Measurements from ENCODE around the gene UBE2I.
"Not testable (repeated sequence)": the region's sequence is repeated elsewhere in the genome, so short reads cannot be mapped to it uniquely, and the experiment has no call there.

The UBE2I gene

DNA sequence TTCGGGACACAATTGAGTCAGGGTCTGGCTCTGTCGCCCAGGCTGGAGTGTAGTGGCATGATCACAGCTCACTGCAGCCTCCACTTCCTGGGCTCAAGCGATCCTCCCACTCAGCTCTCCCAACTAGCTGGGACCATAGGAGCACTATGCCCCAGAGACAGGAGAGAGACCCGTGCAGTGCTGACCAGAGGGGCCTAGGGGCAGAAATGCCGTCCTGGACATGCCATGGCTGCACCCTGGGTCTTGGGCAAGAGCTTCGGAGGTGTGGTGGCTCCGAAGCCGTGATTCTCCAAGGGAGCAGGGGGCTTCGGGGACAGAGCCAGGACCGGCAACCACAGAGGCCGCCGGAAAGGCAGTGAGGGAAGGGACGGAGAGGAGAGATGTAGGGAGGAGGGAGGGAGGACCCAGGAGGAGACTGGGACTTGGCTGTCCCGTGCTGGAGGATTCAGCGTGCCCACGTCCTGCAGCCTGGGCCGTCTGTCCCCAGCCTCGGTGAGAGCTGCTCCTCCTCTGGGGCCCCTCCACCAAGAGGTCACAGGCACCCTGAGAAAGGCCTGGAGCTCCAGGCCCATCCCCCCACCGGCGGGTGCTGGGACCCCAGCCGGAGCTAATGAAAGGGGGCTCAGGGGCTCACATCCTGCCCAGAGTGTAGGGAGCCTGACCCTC lies 31.7 kb upstream of the UBE2I start:
- no peak for DNase-seq (ENCODE audit: low spot score)

DNA sequence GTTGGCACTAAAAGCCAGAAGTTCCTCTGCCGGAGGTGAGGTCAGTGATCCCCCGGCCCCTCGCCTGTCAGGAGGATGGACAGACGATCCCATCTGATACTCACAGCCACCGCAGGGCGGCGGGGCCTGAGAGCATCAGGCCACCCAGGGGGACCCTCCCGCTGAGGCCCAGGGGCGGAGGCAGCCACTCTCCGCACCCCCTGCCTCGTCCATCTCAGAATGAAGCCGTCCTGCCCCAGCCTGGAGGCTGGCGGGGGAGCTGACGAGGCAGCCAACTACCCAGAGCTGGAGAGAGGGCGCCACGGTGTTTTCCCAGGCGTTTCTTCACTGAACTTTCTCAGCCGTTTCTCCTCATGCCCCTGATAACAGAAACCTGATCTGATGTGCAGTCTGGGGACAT lies 31.0 kb upstream of the UBE2I start:
- DNase-seq (ENCODE audit: low spot score), result peak; percentile 66

DNA sequence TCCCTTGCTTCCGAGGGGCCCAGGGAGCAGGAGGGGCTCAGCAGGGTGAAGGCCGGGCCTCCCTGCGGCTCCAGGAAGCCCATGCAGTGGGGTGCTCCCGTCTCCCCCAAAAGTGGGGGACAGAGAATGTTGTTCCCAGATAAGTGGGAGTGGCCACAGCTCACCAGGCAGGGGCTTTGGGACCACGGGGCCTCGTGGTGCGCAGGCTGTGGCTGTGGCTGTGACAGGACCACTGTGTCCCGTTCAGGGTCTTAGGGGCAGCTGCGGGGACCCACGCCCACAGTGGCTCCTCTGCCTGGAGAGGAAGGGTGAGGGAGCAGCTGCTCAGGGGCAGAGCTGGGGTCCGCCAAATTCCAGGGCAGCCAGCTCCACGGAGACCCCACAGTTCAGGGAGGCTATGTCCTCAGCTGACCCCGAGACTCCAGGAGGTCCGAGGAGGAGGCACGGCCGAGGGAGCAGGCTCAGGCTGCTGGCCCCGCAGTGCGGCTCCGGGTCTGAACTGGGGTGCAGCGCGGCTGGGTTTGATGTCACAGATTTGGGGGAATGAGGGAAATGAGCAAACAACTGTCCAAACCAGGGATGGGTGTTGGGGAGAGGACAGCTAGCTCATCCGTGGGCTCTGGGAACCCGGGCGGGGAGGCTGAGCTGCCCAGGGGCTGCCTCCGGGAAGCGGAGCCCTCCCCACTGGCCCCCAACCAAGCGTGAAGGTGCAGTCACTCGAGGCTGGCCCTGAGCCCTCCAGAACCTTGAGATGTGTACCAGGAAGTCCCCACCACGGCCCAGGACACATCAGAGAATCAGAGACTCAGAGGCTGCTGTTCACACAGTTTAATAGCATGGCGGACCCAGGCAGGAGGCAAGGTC lies 30.1 kb upstream of the UBE2I start:
- no peak for DNase-seq (ENCODE audit: low spot score)

DNA sequence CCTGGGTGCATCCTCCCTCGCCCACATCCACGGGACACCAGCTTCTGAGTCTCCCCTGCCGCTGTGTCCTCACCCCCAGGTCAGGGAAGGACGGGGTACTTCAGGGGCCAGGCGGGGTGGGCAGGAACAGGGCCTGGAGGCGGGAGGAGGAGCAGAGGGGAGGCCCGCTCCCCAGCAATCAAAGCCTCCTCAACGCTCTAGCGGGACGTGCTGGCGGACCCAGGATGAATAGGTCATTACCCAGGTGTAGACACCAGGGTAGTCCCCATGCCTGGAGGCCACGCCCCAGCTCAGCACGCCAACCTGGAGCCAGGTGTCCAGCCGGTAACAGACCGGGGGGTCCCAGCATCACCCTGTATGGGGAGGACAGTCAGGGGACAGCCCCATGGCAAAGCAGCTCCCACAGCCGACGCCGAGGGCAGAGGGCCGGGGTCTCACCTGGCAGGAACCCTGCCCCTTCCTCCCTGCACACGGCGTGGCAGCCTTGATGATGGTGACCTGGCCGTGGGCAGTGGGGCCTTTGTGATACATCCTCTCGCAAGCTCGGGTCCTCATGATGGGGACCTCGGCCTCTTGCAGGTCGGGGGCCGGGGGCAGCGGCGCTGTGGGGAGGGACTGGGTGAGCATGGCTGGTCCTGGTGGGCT lies 29.4 kb upstream of the UBE2I start:
- no peak for DNase-seq (ENCODE audit: low spot score)

DNA sequence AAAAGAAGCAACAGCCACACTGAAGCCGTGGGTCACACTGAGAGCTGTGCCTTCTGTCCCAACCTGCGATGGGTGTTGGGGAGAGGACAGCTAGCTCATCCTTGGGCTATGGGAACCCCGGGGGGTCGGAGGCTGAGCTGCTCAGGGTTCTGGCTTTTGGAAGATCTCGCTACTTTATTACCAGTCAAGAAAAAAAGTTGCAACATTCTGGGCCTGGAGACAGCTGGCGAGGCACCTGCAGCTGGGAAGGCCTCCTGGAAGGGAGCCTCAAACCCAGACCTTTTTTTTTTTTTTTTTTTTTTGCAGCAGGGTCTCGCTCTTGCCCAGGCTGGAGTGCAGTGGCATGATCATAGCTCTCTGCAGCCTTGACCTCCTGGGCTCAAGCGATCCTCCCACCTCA lies 28.7 kb upstream of the UBE2I start:
- no peak for DNase-seq (ENCODE audit: low spot score)

DNA sequence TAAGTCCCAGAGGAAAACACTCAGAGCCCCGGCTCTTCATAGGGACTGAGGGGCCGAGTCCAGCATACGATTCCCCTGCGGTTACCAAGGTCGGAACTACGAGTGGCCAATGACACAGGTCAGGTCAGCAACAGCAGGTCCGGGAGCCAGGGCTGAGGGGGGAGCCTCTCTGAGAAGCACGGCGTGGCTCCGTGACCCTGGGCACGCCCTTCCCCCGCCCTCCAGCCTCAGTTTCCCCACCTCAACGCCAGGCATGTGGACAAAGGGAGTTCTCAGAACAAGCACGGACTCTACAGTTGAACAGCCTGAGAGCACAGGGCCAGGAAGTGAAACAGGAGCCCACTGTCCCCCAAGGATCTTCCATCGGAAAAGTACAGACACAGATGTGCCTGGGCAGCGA lies 27.9 kb upstream of the UBE2I start:
- DNase-seq (ENCODE audit: low spot score), result no peak

DNA sequence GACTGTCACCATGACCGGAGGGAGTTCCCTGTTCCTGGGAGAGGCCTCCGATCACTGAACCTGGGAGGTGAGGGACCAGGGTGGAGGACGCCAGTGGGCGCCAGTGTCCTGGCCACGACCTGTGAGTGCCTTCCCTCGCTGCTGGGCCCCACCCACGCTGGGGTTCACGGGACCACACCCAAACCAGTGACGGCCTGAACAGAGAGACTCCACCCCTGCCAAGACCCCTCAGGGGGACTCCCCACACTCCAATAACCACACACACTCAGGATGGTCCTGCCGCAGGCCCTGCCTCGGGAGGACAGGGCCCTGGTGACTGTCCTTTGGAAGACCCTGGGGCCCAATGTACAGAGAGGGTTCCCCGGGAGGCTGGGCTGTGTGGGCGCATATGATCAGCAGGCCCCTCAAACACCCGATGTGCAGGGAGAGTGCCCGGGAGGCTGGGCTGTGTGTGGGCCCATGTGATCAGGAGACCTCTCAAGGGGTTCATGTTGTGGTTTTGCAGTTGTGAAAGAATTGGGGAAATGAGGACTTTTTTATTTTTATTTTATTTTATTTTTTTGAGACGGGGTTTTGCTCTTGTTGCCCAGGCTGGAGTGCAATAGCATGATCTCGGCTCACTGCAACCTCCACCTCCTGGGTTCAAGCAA lies 27.0 kb upstream of the UBE2I start:
- DNase-seq (ENCODE audit: low spot score), result no peak

DNA sequence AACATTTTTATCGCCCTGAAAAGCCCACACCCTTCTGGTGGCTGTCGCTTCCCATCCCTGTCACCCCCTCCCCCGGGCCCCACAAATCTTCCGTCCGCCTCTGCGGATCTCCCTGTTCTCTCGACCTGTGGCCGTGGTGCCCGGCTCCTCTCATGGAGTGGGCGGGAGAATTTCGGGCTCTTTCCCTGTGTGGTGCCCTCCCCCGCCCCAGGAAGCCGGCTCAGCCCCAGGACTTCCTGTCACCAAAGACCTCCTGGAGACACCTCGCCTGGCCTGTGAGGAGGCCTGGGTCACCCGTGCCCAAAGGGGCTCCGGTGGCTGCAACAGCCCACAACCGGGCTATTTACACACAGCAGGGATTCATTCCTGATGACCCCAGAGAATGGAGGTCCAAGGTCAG lies 26.1 kb upstream of the UBE2I start:
- DNase-seq (ENCODE audit: low spot score), result peak; percentile 41

DNA sequence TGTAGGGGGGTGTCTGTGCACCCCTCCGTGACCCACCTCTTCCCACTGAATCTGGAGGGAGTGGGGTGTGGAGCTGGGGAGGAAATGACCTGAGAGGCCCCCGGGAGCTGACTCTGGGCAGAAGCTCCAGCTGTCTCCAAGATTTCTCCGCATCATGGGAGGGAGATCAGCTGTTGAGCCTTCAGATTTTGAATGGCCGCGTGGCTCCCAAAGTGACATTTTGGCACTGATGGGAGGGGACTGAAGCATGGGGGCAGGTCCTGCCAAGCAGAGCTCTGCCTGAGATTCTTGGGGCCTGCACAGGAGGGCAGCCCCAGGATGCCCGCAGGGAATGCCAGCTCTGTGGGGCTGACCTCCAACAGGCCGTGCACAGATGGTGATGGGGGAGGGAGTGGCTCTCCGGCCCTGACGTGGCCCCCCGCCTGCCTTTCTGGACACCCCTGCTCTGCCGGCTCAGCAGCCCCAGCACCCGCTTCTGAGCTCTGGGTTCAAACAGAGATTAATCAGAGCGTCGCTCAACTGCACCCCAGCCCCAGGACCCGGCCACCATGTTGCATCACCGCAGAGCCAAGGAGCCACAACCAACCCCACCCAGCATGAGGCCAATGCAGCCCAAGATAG lies 25.3 kb upstream of the UBE2I start:
- no peak for DNase-seq (ENCODE audit: low spot score)

DNA sequence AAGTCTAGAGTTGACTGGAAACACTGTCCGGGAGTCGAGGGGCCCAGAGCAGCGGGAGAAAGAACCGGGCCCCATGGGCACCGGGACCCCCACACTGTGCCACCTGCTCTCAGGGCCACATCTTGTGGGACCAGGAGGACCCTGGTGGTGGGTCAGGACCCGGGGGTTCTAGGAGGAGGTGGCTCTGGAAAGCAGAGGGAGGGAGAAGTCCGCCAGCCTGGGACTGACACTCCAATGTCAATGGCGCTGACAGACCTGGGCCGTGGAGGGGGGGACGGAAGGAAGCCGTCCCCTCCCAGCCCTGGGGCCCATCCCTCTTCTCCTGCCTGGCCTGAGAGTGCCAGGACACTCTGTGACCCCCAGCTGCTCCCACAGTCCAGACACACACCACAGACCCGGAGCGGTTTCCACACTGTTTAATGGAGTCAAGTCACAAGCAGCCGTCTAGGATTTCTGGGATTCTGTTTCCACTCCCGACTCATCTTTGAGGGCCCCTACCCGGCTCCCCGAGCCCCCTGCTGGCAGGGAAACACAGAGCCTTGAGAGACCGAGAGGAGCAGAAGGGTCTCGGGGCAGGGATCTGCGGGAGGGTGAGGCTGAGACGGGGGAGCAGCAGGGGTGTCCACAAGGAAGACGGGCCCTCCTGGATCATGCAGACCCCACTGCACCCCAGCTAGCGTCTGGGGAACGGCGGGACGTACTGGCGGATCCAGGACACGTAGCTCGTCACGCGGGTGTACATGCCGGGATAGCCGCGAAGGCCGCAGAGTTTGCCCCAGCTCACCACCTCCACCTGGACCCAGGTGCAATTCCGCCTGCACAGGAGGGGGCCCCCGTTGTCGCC lies 23.5 kb upstream of the UBE2I start:
- DNase-seq (ENCODE audit: low spot score), result no peak

DNA sequence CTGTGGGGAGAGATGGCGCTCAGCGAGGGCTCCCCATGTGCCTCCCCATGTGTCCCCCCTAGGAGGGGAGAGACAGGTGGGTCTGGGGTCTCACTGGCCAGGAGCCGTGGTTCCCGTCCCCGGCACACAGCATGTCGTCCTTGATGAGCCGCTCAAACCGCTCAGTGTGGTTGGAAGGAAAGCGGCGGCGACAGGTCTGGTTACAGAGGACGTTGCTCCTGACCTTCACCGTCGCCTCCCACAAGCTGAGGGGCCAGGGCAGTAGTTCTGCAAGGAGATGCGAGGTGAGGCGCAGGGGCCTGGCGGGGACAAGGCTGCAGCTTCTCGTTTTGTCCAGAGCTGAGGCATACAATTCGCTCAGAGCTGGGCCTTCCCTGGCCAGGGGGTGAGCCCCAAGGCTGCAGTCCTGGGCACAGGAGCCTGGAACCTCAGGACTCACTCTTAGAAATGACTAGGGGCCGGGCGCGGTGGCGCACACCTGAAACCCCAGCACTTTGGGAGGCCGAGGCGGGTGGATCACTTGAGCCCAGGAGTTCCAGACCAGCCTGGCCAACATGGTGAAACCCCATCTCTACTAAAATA lies 22.8 kb upstream of the UBE2I start:
- no peak for DNase-seq (ENCODE audit: low spot score)

DNA sequence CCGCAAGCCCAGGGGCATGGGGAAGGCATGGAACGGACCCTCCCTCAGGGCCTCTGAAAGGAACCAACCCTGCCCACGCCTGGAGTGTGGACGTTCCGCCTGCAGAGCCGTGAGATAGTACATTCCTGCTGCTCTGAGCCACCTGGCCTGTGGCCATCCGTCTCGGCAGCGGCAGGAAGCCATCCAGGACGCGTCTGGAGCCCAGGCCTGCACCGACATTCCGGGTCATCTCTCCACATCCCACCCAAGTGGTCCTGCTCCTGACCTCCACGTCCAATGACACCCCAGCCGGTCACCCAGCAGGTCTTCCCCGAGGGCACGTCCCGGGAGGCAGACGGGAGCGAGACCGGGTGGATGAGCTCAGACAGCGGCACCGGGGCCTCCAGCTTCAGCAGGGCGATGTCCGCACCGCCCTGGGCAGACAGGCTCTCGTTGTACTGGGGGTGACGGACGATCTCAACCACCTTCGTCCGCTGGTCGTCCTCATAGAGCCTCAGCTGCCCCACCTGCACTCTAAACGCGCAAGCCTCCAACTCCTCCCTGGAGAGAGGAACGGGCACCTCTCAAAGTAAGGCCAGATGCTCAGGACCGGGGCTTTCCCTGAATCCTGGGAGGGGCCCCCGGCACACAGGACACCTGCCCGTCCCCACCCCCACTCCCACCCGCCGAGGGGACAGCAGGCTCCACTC lies 21.3 kb upstream of the UBE2I start:
- DNase-seq (ENCODE audit: low spot score), result no peak

DNA sequence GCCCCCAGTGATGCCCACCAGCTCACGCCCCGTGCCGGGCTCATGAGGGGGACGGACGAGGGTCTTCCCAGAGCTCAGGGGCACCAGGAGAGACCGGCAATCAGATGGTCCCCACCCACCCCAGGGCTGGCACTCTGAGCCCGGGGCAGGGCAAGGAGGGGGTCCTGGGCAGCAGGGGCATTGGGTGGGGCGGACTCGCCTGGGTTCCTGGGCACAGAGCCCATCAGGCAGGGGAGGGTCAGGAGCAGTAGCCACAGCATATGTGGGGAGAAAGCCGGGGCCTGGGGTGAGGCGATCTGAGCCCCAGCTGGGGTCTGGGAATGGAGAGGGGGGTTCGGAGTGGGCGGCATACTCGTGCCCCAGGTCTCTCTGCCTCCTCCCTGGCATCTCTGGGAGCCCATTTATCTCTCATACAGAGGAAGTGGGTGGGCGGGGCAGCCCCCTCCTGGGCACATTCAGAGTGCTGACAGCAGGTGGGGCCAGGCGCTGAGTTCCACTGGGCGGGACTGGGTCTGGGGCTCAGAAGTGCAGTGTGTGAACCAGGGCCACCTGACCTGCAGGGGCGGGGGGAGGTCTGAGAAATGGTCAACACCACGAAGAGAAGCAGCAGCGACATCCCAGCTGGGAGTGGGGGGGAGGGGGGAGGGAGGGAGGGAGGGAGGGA lies 20.5 kb upstream of the UBE2I start:
- peak; percentile 63 for DNase-seq (ENCODE audit: low spot score)

DNA sequence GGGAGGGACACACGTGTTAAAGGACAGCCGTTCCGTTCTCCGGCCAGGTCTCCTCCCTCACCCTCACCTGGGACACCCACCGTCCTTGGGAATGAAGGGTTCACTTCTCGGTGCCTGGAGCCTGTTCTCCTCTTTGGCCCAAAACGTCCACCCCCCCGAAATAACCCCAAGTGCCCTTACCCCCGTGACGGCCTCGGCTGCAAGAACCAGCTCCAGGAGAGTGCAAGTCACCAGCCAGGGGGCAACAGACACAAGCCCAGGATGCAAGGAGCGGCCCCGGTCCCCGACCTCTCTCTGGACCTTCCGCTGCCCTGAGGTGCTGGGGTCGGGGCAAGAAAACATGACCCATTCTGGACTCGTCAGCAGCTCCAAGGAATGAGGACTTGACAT lies 20.0 kb upstream of the UBE2I start:
- DNase-seq (ENCODE audit: low spot score), result no peak

DNA sequence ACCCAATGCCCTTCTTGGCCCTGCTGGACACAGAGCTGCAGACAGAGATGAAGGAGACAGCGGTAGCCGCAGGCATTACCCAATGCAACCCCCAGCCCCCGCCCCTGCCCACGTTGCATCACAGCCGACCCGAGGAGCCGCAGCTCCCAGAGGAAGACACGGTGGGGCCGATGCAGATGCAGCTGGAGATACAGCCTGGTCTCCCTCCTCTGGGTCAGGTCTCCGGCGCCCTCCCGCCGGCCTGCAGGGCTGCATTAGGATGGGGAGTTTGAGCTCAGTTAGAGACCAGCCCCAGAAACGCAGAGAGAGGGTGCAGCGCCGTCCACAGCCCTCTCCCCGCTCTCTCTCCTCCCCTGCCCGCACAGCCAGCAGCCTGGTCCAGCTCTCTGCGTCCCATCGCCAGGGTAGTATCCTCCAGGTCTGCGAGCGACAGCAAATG lies 19.4 kb upstream of the UBE2I start:
- DNase-seq (ENCODE audit: low spot score), result no peak

DNA sequence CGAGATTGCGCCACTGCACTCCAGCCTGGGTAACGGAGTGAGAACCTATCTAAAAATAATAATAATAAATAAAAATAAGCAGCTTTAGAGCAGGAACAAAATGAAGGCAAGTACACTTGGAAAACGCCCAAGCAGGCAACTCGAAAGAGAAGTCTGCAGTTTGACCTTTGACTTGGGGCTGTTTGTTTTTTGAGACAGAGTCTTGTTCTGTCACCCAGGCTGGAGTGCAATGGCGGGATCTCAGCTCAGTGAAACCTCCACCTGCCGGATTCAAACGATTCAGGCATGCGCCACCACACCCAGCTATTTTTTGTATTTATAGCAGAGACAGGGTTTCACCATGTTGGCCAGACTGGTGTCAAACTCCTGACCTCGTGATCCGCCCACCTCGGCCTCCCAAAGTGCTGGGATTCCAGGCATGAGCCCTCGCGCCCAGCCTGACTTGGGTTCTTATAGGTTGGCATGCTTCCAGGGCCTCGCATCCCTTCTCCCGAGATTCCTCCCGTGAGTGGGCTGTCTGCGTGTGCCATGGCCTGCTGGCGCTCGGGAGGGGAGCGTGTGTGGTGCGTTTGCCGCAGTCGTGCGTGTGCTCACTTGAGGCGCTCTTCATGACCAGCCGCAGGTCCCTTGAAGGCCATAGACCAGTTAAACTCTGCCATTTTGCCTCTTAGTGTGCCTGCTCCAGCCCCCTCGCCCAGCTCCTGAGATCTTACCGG lies 18.4 kb upstream of the UBE2I start:
- DNase-seq (ENCODE audit: low spot score), result no peak

DNA sequence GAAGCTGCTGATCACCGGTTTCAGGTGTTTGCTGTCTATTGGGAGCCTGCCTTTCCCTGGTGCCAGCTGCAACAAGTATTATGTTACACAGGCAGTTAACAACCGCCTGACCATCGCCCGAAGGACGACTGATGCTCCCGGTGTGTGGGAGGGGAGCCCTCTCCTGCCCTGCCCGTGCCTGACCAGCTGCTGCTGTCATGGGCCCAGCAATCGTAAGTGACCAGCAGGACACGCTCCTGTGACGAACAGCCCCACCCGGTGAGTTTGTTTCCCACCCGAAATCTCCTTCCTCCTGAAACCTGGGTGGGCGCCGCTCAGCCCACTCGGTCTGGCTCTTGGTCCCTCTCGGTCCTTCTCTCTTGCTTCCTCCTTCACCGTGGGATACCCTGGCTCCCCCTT lies 17.9 kb upstream of the UBE2I start:
- DNase-seq (ENCODE audit: low spot score), result no peak

DNA sequence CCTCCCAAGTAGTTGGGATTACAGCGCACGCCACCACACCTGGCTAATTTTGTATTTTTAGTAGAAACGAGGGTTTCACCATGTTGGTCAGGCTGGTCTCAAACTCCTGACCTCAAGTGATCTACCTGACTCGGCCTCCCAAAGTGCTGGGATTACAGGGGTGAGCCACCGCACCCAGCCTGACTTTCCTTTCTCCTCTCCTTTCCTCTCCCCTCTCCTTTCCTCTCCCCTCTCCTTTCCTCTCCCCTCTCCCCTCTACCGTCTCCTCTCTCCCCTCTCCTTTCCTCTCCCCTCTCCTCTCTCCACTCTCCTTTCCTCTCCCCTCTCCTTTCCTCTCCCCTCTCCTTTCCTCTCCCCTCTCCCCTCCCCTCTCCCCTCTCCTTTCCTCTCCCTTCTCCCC lies 17.2 kb upstream of the UBE2I start:
- not testable (repeated sequence) for DNase-seq (ENCODE audit: low spot score)

DNA sequence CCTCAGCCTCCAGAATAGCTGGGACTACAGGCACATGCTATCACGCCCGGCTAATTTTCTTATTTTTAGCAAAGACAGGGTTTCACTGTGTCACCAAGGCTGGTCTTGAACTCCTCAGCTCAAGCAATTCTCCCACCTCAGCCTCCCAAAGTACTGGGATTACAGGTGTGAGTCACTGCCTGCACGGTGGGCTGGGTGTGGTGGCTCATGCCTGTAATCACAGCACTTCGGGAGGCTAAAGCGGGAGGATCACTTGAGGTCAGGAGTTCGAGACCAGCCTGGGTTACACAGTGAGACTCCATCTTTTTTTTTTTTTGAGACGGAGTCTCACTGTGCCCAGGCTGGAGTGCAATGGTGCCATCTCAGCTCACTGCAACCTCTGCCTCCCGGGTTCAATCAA lies 16.6 kb upstream of the UBE2I start:
- not testable (repeated sequence) for DNase-seq (ENCODE audit: low spot score)
